ENCODE results near the gene KCND1. TPM values are rescaled to one million over a fixed set of nuclear protein-coding genes. Genes with fewer than 3 reads are reported as not detected.

Gene KCND1
- total RNA-seq, 1 donor from 2014 or later: 0.30 TPM

DNA sequence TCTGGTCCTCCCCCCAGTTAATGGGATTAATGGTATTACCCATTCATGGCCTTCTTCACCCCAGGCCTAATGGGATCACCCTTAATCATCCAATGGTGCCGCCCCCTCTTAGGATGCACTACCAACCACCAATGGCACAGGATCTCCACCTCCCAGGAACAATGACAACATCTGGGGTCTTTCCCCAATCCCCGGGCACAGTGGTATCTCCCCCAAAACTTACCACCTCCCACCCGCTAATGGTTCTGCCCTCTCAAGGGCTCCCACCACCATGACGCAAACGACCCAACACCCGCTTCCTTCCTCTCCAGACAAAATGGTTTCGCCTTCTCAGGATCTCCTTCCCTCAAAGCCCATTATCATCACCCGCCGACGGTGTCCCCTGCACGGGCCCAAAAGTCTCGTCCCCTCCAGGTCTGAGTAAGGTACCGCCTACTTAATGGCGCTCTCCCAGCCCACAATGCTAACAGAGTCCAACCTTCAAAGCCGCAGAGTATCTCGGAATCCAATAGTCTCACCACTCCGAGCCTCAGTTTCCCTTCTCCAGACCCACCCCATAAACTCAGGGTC, 30.0 kb upstream of the KCND1 start:
- Histone ChIP-seq H3K36me3 (peaks cover 12% of the 10 kb centered on the region), H3K4me3 (peak overlapping the region; percentile 78), H3K9me3 (replicated peaks) (no peaks in the 10 kb centered on the region), H3K27ac (replicated peaks) (peak overlapping the region; percentile 85), H3K4me1 (peaks cover 7% of the 10 kb centered on the region), H3K27me3 (ENCODE audit: low read depth) (no peaks in the 10 kb centered on the region)
- DNase-seq: no peak
- TF ChIP-seq, protein P1, sequence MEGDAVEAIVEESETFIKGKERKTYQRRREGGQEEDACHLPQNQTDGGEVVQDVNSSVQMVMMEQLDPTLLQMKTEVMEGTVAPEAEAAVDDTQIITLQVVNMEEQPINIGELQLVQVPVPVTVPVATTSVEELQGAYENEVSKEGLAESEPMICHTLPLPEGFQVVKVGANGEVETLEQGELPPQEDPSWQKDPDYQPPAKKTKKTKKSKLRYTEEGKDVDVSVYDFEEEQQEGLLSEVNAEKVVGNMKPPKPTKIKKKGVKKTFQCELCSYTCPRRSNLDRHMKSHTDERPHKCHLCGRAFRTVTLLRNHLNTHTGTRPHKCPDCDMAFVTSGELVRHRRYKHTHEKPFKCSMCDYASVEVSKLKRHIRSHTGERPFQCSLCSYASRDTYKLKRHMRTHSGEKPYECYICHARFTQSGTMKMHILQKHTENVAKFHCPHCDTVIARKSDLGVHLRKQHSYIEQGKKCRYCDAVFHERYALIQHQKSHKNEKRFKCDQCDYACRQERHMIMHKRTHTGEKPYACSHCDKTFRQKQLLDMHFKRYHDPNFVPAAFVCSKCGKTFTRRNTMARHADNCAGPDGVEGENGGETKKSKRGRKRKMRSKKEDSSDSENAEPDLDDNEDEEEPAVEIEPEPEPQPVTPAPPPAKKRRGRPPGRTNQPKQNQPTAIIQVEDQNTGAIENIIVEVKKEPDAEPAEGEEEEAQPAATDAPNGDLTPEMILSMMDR (IDR thresholded peaks at IDR 0.05; ENCODE audit: borderline replicate concordance): no peak
- intact Hi-C loops (cut with micrococcal nuclease): no loop called here

DNA sequence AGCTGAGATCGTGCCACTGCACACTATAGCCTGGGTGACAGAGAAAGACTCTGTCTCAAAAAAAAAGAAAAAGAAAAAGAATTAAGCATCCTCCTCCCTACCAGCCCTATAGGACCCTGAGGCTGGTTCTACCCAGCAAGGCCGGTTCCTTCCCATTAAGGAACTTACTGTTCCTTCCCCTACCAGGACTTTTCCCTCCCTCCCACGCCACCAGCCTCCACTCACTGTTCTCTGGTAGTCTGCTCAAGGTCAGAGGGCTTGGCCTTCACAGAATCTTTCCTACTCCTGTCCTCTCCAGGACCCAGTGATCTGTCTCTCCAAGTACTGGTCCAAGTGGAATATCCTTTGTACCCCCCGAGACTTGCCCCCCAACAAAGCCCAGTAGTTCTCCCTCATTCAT, 29.0 kb upstream of the KCND1 start:
- Histone ChIP-seq H3K4me3 (no peak overlapping the region), H3K36me3 (peaks cover 16% of the 10 kb centered on the region), H3K9me3 (replicated peaks) (no peaks in the 10 kb centered on the region), H3K27ac (replicated peaks) (no peak overlapping the region), H3K4me1 (peaks cover 7% of the 10 kb centered on the region), H3K27me3 (ENCODE audit: low read depth) (no peaks in the 10 kb centered on the region)
- intact Hi-C loops (cut with micrococcal nuclease): no loop called here
- no peak for DNase-seq
- TF ChIP-seq, protein P1 (IDR thresholded peaks at IDR 0.05; ENCODE audit: borderline replicate concordance): no peak

DNA sequence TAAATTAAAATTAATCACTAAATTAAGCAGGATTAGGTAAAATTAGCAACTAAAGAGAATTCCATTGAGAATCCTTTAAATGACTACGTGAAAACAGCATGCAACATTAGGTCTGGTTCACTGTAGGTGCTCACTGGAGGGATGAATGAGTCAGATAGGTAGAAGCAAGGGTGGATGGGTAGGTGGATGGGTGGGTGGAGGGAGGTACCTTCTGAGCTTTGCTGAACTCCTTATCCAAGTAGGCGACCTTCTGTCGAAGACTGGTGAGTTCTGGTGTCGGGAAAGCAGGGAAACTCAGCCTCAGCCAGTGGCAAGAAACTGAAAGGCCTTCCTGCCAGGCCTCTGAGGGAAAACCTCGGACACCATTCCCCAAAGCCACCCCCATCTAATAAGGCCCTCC, 27.4 kb upstream of the KCND1 start:
- no peaks in the 10 kb centered on the region for H3K9me3 ChIP-seq (replicated peaks)
- no peak for DNase-seq
- no peaks in the 10 kb centered on the region for H3K27me3 ChIP-seq (ENCODE audit: low read depth)
- no peak overlapping the region for H3K27ac ChIP-seq (replicated peaks)
- intact Hi-C loops (cut with micrococcal nuclease): no loop called here
- H3K4me1 ChIP-seq: peaks cover 7% of the 10 kb centered on the region
- no peak overlapping the region for H3K4me3 ChIP-seq
- TF ChIP-seq, protein P1 (IDR thresholded peaks at IDR 0.05; ENCODE audit: borderline replicate concordance): no peak
- peaks cover 16% of the 10 kb centered on the region for H3K36me3 ChIP-seq

DNA sequence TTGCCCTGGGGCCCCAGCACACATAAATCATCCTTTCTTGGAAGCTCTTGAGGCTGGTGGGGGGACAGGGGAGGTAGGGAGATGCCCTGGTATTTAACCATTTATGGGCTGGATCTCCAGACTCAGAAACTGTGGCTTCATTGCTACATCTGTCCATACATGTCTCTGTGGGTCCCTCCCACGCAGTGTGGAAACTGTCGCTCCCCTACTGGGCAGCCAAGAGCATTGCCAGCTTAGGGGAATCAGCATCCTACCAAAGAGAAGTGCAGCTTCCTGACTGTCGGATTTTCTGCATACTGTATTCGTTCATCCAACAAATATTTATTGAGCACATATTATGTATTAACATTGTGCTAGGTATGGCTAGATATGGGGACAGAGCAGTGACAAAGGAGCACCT, 26.7 kb upstream of the KCND1 start:
- Histone ChIP-seq H3K27ac (replicated peaks) (no peak overlapping the region), H3K4me3 (no peak overlapping the region), H3K4me1 (peaks cover 7% of the 10 kb centered on the region), H3K27me3 (ENCODE audit: low read depth) (no peaks in the 10 kb centered on the region), H3K36me3 (peaks cover 17% of the 10 kb centered on the region), H3K9me3 (replicated peaks) (no peaks in the 10 kb centered on the region)
- no peak for DNase-seq
- intact Hi-C loops (cut with micrococcal nuclease): no loop called here
- TF ChIP-seq, protein P1 (IDR thresholded peaks at IDR 0.05; ENCODE audit: borderline replicate concordance): no peak

DNA sequence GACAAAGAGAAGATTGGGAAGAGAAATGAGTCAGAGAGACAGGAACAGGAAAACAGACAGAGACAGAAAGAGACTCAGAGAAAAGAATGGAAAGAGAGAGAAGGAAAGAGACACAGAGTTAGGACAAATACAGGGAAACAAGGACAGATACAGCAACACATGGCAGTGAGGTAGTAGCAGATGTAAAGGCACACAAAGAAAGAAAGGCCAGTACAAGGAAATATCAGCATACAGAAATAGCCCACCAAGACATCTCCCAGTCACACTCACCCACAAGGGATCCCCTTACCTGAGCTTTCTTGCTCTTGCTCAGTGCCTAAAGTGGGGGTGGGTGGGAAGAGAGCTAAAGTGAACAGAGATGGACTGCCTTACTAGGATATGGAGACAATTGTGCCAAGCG, 26.2 kb upstream of the KCND1 start:
- Histone ChIP-seq H3K27me3 (ENCODE audit: low read depth) (no peaks in the 10 kb centered on the region), H3K36me3 (peaks cover 22% of the 10 kb centered on the region), H3K4me1 (peaks cover 7% of the 10 kb centered on the region), H3K4me3 (no peak overlapping the region), H3K27ac (replicated peaks) (no peak overlapping the region), H3K9me3 (replicated peaks) (no peaks in the 10 kb centered on the region)
- TF ChIP-seq, protein P1 (IDR thresholded peaks at IDR 0.05; ENCODE audit: borderline replicate concordance): no peak
- intact Hi-C loops (cut with micrococcal nuclease): no loop called here
- no peak for DNase-seq
